Activated T-cell treated with anti-CD3 and anti-CD28 coated beads for 24 hours (primary cell): Measurements from ENCODE around the gene FAM107B.
"Not testable (repeated sequence)": the region's sequence is repeated elsewhere in the genome, so short reads cannot be mapped to it uniquely, and the experiment has no call there.

Experiments used
- DNase-seq: peaks from one replicate; pipeline ENCODE4 v3.0.0-alpha.2; 2020; ENCODE audit warnings: low read depth

FAM107B gene

GRCh38 chr10:14692344-14693076, 82.2 kb downstream of the FAM107B start:
- no peak for DNase-seq

- DNase-seq, result no peak
These were observed 83.3 kb downstream of the FAM107B start for GRCh38 chr10:14691359-14691758.

- DNase-seq, result no peak
These were observed 86.1 kb downstream of the FAM107B start for GRCh38 chr10:14688606-14689005.

GRCh38 chr10:14688189-14688588, 86.5 kb downstream of the FAM107B start:
- not testable (repeated sequence) for DNase-seq

- no peak for DNase-seq
These were observed 87.4 kb downstream of the FAM107B start for GRCh38 chr10:14687340-14687739.

GRCh38 chr10:14686356-14686755, 88.3 kb downstream of the FAM107B start:
- DNase-seq, result no peak

GRCh38 chr10:14684354-14684753, 90.3 kb downstream of the FAM107B start:
- DNase-seq, result no peak

- DNase-seq, result no peak
These were observed 91.4 kb downstream of the FAM107B start for GRCh38 chr10:14683256-14683655.

GRCh38 chr10:14681802-14682201, 92.9 kb downstream of the FAM107B start:
- DNase-seq, result no peak

GRCh38 chr10:14681305-14681704, 93.4 kb downstream of the FAM107B start:
- no peak for DNase-seq

- DNase-seq, result no peak
These were observed 96.1 kb downstream of the FAM107B start for GRCh38 chr10:14678637-14679036.

- no peak for DNase-seq
These were observed 98.0 kb downstream of the FAM107B start for GRCh38 chr10:14676732-14677131.

- no peak for DNase-seq
These were observed 100.2 kb downstream of the FAM107B start for GRCh38 chr10:14674376-14675050.

GRCh38 chr10:14673189-14673861, 101.4 kb downstream of the FAM107B start:
- no peak for DNase-seq

GRCh38 chr10:14671386-14671831, 103.3 kb downstream of the FAM107B start:
- no peak for DNase-seq

- DNase-seq, result no peak
These were observed 104.0 kb downstream of the FAM107B start for GRCh38 chr10:14670551-14671240.

GRCh38 chr10:14669576-14669975, 105.1 kb downstream of the FAM107B start:
- DNase-seq, result no peak

GRCh38 chr10:14667781-14668180, 106.9 kb downstream of the FAM107B start:
- no peak for DNase-seq

GRCh38 chr10:14667280-14667679, 107.4 kb downstream of the FAM107B start:
- no peak for DNase-seq

GRCh38 chr10:14665865-14666857, 108.5 kb downstream of the FAM107B start:
- DNase-seq, result no peak

- DNase-seq, result no peak
These were observed 109.4 kb downstream of the FAM107B start for GRCh38 chr10:14665304-14665703.
